ENCODE measurements around the gene STK32B.

The STK32B gene

DNA sequence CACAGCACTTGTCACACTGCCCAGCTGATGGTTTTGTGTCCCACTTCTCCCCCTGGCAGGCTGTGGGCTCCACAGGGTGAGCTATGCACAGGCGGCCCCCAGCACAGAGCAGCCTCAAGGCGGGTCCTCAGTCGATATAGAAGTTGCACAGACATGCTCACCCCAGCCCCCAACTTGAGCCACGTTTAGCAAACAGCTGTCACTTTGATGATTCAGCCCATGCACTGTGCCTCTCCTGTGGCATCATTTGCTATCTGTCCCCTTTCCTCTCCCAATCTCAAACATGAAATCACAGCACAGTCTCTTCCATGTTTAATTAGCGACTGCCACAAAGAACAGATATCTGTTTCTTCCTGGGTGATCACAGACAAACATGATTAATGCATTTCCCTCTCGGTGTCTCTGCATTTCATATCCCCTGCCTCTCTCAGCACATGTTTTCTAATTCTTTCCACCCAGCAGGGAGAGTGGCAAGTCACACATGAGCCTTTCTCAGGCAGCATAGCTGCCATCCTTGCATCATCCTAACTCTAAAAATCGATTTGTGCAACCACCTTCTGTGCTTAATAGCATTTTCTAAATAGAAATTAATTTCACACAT lies 452.2 kb downstream of the STK32B start:
- no peak overlapping the region for H2BK5ac ChIP-seq (ENCODE audit: low read depth, low read length, poor library complexity)
- H2AK5ac ChIP-seq (ENCODE audit: low read length): no peak overlapping the region
- no peak overlapping the region for H4K8ac ChIP-seq (ENCODE audit: low read depth, low read length)
- no peak overlapping the region for H3K18ac ChIP-seq (ENCODE audit: low read length)
- no peak overlapping the region for H3K4me2 ChIP-seq (ENCODE audit: low read length)
- no peaks in the 10 kb centered on the region for H3K27me3 ChIP-seq (ENCODE audit: insufficient read depth, low read length)
- no peak overlapping the region for H3K9ac ChIP-seq (ENCODE audit: low read length)
- no peaks in the 10 kb centered on the region for H3K9me3 ChIP-seq (ENCODE audit: insufficient read depth, low read depth, low read length)
- H3K27ac ChIP-seq (ENCODE audit: low read depth, low read length): no peak overlapping the region
- no peak overlapping the region for H3K14ac ChIP-seq (ENCODE audit: low read length)
- no peak overlapping the region for H4K91ac ChIP-seq (ENCODE audit: low read depth, low read length)
- no peak overlapping the region for H2BK12ac ChIP-seq (ENCODE audit: low read length)
- H3K36me3 ChIP-seq (ENCODE audit: control insufficient read depth in 1 of 2, insufficient read depth in 2 of 2, low read length in 2 of 2): no peaks in the 10 kb centered on the region
- H2BK120ac ChIP-seq (ENCODE audit: insufficient read depth, low read length, poor library complexity): no peak overlapping the region
- H3K79me2 ChIP-seq (ENCODE audit: control insufficient read depth, insufficient read depth, low read length, poor library complexity): no peaks in the 10 kb centered on the region
- WGBS (ENCODE audit: extremely low coverage, insufficient coverage, insufficient read length): no CpG with 5 or more reads among the region's 7 CpGs
- H4K12ac ChIP-seq (ENCODE audit: low read depth, low read length): no peak overlapping the region
- no peak overlapping the region for H3K23ac ChIP-seq (ENCODE audit: low read length)
- H2AFZ ChIP-seq (ENCODE audit: insufficient read depth, low read length, poor library complexity): no peak overlapping the region
- DNase-seq: no peak
- no peak overlapping the region for H3K4me3 ChIP-seq (ENCODE audit: low read depth, low read length)
- no peak overlapping the region for H3K4ac ChIP-seq (ENCODE audit: low read depth, low read length)
- H3K79me1 ChIP-seq (ENCODE audit: low read length): no peaks in the 10 kb centered on the region
- H3K4me1 ChIP-seq (ENCODE audit: control insufficient read depth in 1 of 2, insufficient read depth in 2 of 2, low read length in 2 of 2): no peaks in the 10 kb centered on the region

DNA sequence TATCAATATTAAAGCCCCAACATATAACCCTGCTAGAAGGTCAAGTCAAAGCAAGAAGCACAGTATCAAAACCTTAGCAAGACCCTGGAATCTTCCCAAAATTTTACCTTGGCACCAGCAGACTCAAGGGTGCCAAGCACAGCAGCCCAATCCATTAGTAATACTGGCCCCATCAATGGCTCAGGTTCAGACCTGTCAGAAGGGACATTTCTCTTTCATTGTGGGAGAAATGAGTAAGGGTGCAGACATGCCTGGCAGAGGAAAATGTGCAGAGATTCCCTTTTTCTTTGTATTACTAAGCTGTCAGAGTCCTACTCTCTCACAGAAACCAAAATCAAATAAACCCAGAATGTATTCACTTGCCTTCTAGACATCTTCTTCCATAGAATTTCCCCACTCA lies 453.2 kb downstream of the STK32B start:
- Histone ChIP-seq H3K4me2 (ENCODE audit: low read length) (no peak overlapping the region), H3K9ac (ENCODE audit: low read length) (no peak overlapping the region), H3K79me1 (ENCODE audit: low read length) (no peaks in the 10 kb centered on the region), H4K12ac (ENCODE audit: low read depth, low read length) (no peak overlapping the region), H3K79me2 (ENCODE audit: control insufficient read depth, insufficient read depth, low read length, poor library complexity) (no peaks in the 10 kb centered on the region), H3K27me3 (ENCODE audit: insufficient read depth, low read length) (no peaks in the 10 kb centered on the region), H2AK5ac (ENCODE audit: low read length) (no peak overlapping the region), H4K8ac (ENCODE audit: low read depth, low read length) (no peak overlapping the region), H3K9me3 (ENCODE audit: insufficient read depth, low read depth, low read length) (no peaks in the 10 kb centered on the region), H3K27ac (ENCODE audit: low read depth, low read length) (no peak overlapping the region), H3K4ac (ENCODE audit: low read depth, low read length) (no peak overlapping the region), H2BK120ac (ENCODE audit: insufficient read depth, low read length, poor library complexity) (no peak overlapping the region), H3K4me3 (ENCODE audit: low read depth, low read length) (no peak overlapping the region), H3K36me3 (ENCODE audit: control insufficient read depth in 1 of 2, insufficient read depth in 2 of 2, low read length in 2 of 2) (no peaks in the 10 kb centered on the region), H3K14ac (ENCODE audit: low read length) (no peak overlapping the region), H3K23ac (ENCODE audit: low read length) (no peak overlapping the region), H2BK5ac (ENCODE audit: low read depth, low read length, poor library complexity) (no peak overlapping the region), H4K91ac (ENCODE audit: low read depth, low read length) (no peak overlapping the region), H3K4me1 (ENCODE audit: control insufficient read depth in 1 of 2, insufficient read depth in 2 of 2, low read length in 2 of 2) (no peaks in the 10 kb centered on the region), H2AFZ (ENCODE audit: insufficient read depth, low read length, poor library complexity) (no peak overlapping the region), H3K18ac (ENCODE audit: low read length) (no peak overlapping the region), H2BK12ac (ENCODE audit: low read length) (no peak overlapping the region)
- no peak for DNase-seq

DNA sequence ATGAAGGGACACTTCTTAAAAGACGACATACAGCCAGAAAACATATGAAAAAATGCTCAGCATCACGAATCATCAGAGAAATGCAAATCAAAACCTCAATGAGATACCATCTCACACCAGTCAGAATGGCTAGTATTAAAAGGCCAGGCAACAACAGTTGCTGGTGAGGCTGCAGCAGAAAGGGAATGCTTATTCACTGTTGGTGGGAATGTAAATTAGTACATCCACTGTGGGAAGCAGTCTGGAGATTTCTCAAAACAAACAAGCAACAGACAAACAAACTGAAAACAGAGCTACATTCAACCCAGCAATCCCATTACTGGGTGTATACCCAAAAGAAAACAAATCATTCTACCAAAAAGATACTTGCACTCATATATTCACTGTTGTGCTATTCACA lies 459.2 kb downstream of the STK32B start:
- Histone ChIP-seq H3K23ac (ENCODE audit: low read length) (no peak overlapping the region), H3K36me3 (ENCODE audit: control insufficient read depth in 1 of 2, insufficient read depth in 2 of 2, low read length in 2 of 2) (no peaks in the 10 kb centered on the region), H3K4me1 (ENCODE audit: control insufficient read depth in 1 of 2, insufficient read depth in 2 of 2, low read length in 2 of 2) (no peaks in the 10 kb centered on the region), H3K27me3 (ENCODE audit: insufficient read depth, low read length) (no peaks in the 10 kb centered on the region), H2AK5ac (ENCODE audit: low read length) (no peak overlapping the region), H3K79me2 (ENCODE audit: control insufficient read depth, insufficient read depth, low read length, poor library complexity) (no peaks in the 10 kb centered on the region), H3K14ac (ENCODE audit: low read length) (no peak overlapping the region), H3K4me2 (ENCODE audit: low read length) (no peak overlapping the region), H3K27ac (ENCODE audit: low read depth, low read length) (no peak overlapping the region), H3K9ac (ENCODE audit: low read length) (no peak overlapping the region), H4K8ac (ENCODE audit: low read depth, low read length) (no peak overlapping the region), H2BK12ac (ENCODE audit: low read length) (no peak overlapping the region), H3K79me1 (ENCODE audit: low read length) (no peaks in the 10 kb centered on the region), H2AFZ (ENCODE audit: insufficient read depth, low read length, poor library complexity) (no peak overlapping the region), H4K91ac (ENCODE audit: low read depth, low read length) (no peak overlapping the region), H2BK120ac (ENCODE audit: insufficient read depth, low read length, poor library complexity) (no peak overlapping the region), H2BK5ac (ENCODE audit: low read depth, low read length, poor library complexity) (no peak overlapping the region), H3K9me3 (ENCODE audit: insufficient read depth, low read depth, low read length) (peaks cover 5% of the 10 kb centered on the region), H4K12ac (ENCODE audit: low read depth, low read length) (no peak overlapping the region), H3K4ac (ENCODE audit: low read depth, low read length) (no peak overlapping the region), H3K4me3 (ENCODE audit: low read depth, low read length) (no peak overlapping the region), H3K18ac (ENCODE audit: low read length) (no peak overlapping the region)
- no CpG with 5 or more reads among the region's 2 CpGs for WGBS (ENCODE audit: extremely low coverage, insufficient coverage, insufficient read length)
- DNase-seq: no peak

DNA sequence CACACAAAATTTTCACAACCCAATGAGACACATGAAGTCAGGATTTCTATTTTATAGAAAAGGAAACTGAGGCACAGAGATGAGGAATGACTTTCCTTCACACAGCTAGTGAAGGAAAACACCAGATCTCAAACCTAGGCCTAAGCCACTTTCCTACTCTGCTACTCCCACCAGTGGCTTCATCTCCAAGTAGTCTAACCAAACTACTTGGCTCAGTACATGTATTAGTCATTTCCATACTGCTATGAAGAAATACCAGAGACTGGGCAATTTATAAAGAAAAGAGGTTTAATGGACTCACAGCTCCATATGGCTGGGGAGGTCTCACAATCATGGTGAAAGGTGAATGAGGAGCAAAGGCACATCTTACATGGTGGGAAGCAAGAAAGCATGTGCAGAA lies 460.5 kb downstream of the STK32B start:
- Histone ChIP-seq H2AFZ (ENCODE audit: insufficient read depth, low read length, poor library complexity) (no peak overlapping the region), H3K18ac (ENCODE audit: low read length) (no peak overlapping the region), H3K79me1 (ENCODE audit: low read length) (no peaks in the 10 kb centered on the region), H2BK120ac (ENCODE audit: insufficient read depth, low read length, poor library complexity) (no peak overlapping the region), H3K36me3 (ENCODE audit: control insufficient read depth in 1 of 2, insufficient read depth in 2 of 2, low read length in 2 of 2) (peaks cover 0 to 2% of the 10 kb centered on the region in 2 experiments), H4K12ac (ENCODE audit: low read depth, low read length) (no peak overlapping the region), H4K91ac (ENCODE audit: low read depth, low read length) (no peak overlapping the region), H2BK5ac (ENCODE audit: low read depth, low read length, poor library complexity) (no peak overlapping the region), H2AK5ac (ENCODE audit: low read length) (no peak overlapping the region), H3K4me2 (ENCODE audit: low read length) (no peak overlapping the region), H3K9me3 (ENCODE audit: insufficient read depth, low read depth, low read length) (peaks cover 5% of the 10 kb centered on the region), H3K9ac (ENCODE audit: low read length) (no peak overlapping the region), H4K8ac (ENCODE audit: low read depth, low read length) (no peak overlapping the region), H2BK12ac (ENCODE audit: low read length) (no peak overlapping the region), H3K4ac (ENCODE audit: low read depth, low read length) (no peak overlapping the region), H3K4me3 (ENCODE audit: low read depth, low read length) (no peak overlapping the region), H3K79me2 (ENCODE audit: control insufficient read depth, insufficient read depth, low read length, poor library complexity) (no peaks in the 10 kb centered on the region), H3K27ac (ENCODE audit: low read depth, low read length) (no peak overlapping the region), H3K23ac (ENCODE audit: low read length) (no peak overlapping the region), H3K27me3 (ENCODE audit: insufficient read depth, low read length) (no peaks in the 10 kb centered on the region), H3K14ac (ENCODE audit: low read length) (no peak overlapping the region), H3K4me1 (ENCODE audit: control insufficient read depth in 1 of 2, insufficient read depth in 2 of 2, low read length in 2 of 2) (no peaks in the 10 kb centered on the region)
- no peak for DNase-seq
